Panc1 (cell line): ENCODE measurements around the gene ZBTB7A. TPM values are rescaled to one million over a fixed set of nuclear protein-coding genes. Genes with fewer than 3 reads are reported as not detected.

ENCODE experiments used
- ATAC-seq: fragments of 200-7000 bp; cut with Tn5 transposase; 2 replicates; pipeline ENCODE4 v1.9.1; 2020; ENCODE audit warnings: mild to moderate bottlenecking, moderate library complexity
- BruUV-seq: library from RNA; stranded (reverse); fragments of 400-500 nt; replicated peaks from 2 replicates; lab custom pipeline; 2021; lab: Mats Ljungman, UMichigan
- CTCF ChIA-PET: fragments of 300-600 bp; sonication (Branson Sonifier 250); formaldehyde crosslinking; loops from one replicate; lab custom pipeline; 2022; ENCODE audit warnings: antibody characterized with exemption; lab: Charles Lee
- POLR2A ChIA-PET: fragments of 300-600 bp; sonication (Branson Sonifier 250); formaldehyde crosslinking; loops from one replicate; lab custom pipeline; 2022; ENCODE audit warnings: antibody characterized with exemption; lab: Charles Lee
- DNase-seq: peaks from one replicate; pipeline ENCODE4 v3.0.0-alpha.2; 2010; ENCODE audit warnings: low read depth, low spot score
- H3K27ac ChIP-seq: 2 replicates; pipeline ENCODE4 v1.5.1; 2011; ENCODE audit warnings: mild to moderate bottlenecking, low read length, inconsistent platforms
- H3K27me3 ChIP-seq: fragments of 200-500 bp; sonication (Bioruptor generic); 2 replicates; pipeline ENCODE4 v1.6.0; 2014; ENCODE audit warnings: low read length, inconsistent platforms; ENCODE audit not compliant: control insufficient read depth, insufficient read depth
- H3K36me3 ChIP-seq: fragments of 200-500 bp; sonication (Bioruptor generic); 2 replicates; pipeline ENCODE4 v1.5.1; 2014; ENCODE audit warnings: inconsistent platforms, mild to moderate bottlenecking, low read length, moderate library complexity; ENCODE audit not compliant: control insufficient read depth, insufficient read depth
- H3K4me1 ChIP-seq: 2 replicates; pipeline ENCODE4 v1.5.1; 2011; ENCODE audit warnings: inconsistent platforms, mild to moderate bottlenecking, low read length, moderate library complexity; ENCODE audit not compliant: control insufficient read depth, insufficient read depth
- H3K4me3 ChIP-seq, 2 experiments: 2 replicates each; pipeline ENCODE4 v1.5.1; 2011 to 2012; ENCODE audit warnings: low read depth in 2 of 2, low read length in 2 of 2, mild to moderate bottlenecking in 2 of 2, inconsistent platforms in 1 of 2, moderate library complexity in 1 of 2
- H3K9me3 ChIP-seq: fragments of 200-500 bp; sonication (Bioruptor generic); 2 replicates; pipeline ENCODE4 v1.5.1; 2014; ENCODE audit warnings: low read depth, mild to moderate bottlenecking, inconsistent platforms, low read length, moderate library complexity; ENCODE audit not compliant: control insufficient read depth, insufficient read depth
- POLR2AphosphoS5 ChIP-seq: IDR thresholded peaks from 2 replicates; pipeline ENCODE4 v1.6.1; 2012; ENCODE audit warnings: mild to moderate bottlenecking, low read depth, low read length, moderate library complexity
- SIN3A ChIP-seq: IDR thresholded peaks from 2 replicates; pipeline ENCODE4 v1.6.1; 2012; ENCODE audit warnings: low read depth, mild to moderate bottlenecking, low read length, moderate library complexity, borderline replicate concordance; ENCODE audit not compliant: insufficient read depth
- in situ Hi-C: cut with HindIII; loops from 2 replicates; pipeline ENCODE4 v1.10.0; 2016; ENCODE audit warnings: low sequenced_read_pairs, low pct_unique_long_range_greater_than_20kb
- intact Hi-C: fragments of 100-400 bp; cut with micrococcal nuclease; formaldehyde crosslinking; loops from one replicate; pipeline ENCODE4 v1.10.0; 2022; ENCODE audit not compliant: unreplicated experiment
- total RNA-seq: library from RNA; stranded (reverse); gene quantifications from one replicate; pipeline ENCODE4 v1.2.1, GENCODE V29; 2021; ENCODE audit not compliant: unreplicated experiment
- TF ChIP-seq, protein P1 (sequence below), 2 experiments: IDR thresholded peaks; 2 replicates each; pipeline ENCODE4 v1.6.1; 2011 to 2012; ENCODE audit warnings: low read depth in 2 of 2, control low read depth in 1 of 2, low read length in 1 of 2, mild to moderate bottlenecking in 1 of 2, moderate library complexity in 1 of 2; ENCODE audit not compliant: insufficient read depth in 1 of 2
- TF ChIP-seq, protein P2 (sequence below): fragments of 450-650 bp; IDR thresholded peaks from 2 replicates; pipeline ENCODE4 v1.5.1; 2017; ENCODE audit warnings: mild to moderate bottlenecking

Gene ZBTB7A
- total RNA-seq, 1 experiment from 2014 or later: 48.0 TPM

DNA sequence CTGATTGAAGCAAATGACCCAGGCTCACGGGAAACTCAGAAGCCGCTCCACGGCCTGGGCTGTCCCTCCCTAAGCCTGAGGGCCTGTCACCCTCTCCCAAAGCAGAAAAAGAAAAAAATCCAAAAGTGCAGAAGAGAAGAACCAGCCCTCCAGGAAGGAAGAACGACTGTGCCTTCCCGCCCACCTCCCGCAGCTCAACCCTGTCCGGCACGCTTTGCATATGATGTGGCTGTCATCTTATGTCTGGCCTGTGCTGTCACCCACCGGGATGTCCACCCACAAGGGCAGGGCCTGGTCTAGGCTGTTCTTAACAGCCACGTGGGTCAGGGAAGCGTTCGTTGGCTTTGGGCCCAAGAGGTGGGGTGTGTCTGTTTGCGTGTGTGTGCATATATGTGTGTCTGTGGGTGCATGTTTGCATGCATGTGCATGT lies 13.7 kb downstream of the ZBTB7A start:
- Histone ChIP-seq H3K36me3 (no peaks in the 10 kb centered on the region), H3K4me3 (no peak overlapping the region), H3K4me1 (peaks cover 21% of the 10 kb centered on the region), H3K27me3 (no peaks in the 10 kb centered on the region), H3K27ac (peak overlapping the region; percentile 57), H3K9me3 (no peaks in the 10 kb centered on the region)
- ChIA-PET CTCF (no interaction called here), POLR2A (no interaction called here)
- no peak for ATAC-seq
- BruUV-seq: no TSS peak
- no peak for TF ChIP-seq SIN3A
- in situ Hi-C loops (no loop called here), intact Hi-C loops (no loop called here)
- no peak for DNase-seq

- H3K4me1 ChIP-seq: peaks cover 21% of the 10 kb centered on the region
- CTCF ChIA-PET: interaction anchor here (0.7 kb wide), 1 partner anchor 290 kb away, joined by 5 read pairs; the partner anchor contains the start of gene MRPL54
- ATAC-seq (peak; percentile 65), DNase-seq (no peak)
- H3K27me3 ChIP-seq: no peaks in the 10 kb centered on the region
- no peaks in the 10 kb centered on the region for H3K9me3 ChIP-seq
- no peaks in the 10 kb centered on the region for H3K36me3 ChIP-seq
- intact Hi-C loops (no loop called here), in situ Hi-C loops (no loop called here)
- no TSS peak for BruUV-seq
- peak overlapping the region; percentile 63 for H3K27ac ChIP-seq
- TF ChIP-seq SIN3A: no peak
- no peak for TF ChIP-seq POLR2AphosphoS5
- TF ChIP-seq, protein P1, sequence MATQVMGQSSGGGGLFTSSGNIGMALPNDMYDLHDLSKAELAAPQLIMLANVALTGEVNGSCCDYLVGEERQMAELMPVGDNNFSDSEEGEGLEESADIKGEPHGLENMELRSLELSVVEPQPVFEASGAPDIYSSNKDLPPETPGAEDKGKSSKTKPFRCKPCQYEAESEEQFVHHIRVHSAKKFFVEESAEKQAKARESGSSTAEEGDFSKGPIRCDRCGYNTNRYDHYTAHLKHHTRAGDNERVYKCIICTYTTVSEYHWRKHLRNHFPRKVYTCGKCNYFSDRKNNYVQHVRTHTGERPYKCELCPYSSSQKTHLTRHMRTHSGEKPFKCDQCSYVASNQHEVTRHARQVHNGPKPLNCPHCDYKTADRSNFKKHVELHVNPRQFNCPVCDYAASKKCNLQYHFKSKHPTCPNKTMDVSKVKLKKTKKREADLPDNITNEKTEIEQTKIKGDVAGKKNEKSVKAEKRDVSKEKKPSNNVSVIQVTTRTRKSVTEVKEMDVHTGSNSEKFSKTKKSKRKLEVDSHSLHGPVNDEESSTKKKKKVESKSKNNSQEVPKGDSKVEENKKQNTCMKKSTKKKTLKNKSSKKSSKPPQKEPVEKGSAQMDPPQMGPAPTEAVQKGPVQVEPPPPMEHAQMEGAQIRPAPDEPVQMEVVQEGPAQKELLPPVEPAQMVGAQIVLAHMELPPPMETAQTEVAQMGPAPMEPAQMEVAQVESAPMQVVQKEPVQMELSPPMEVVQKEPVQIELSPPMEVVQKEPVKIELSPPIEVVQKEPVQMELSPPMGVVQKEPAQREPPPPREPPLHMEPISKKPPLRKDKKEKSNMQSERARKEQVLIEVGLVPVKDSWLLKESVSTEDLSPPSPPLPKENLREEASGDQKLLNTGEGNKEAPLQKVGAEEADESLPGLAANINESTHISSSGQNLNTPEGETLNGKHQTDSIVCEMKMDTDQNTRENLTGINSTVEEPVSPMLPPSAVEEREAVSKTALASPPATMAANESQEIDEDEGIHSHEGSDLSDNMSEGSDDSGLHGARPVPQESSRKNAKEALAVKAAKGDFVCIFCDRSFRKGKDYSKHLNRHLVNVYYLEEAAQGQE (IDR thresholded peaks at IDR 0.05; ENCODE audit: insufficient read depth in 1 of 2, low read depth in 2 of 2, low read length in 1 of 2): no peak
- TF ChIP-seq, protein P2, sequence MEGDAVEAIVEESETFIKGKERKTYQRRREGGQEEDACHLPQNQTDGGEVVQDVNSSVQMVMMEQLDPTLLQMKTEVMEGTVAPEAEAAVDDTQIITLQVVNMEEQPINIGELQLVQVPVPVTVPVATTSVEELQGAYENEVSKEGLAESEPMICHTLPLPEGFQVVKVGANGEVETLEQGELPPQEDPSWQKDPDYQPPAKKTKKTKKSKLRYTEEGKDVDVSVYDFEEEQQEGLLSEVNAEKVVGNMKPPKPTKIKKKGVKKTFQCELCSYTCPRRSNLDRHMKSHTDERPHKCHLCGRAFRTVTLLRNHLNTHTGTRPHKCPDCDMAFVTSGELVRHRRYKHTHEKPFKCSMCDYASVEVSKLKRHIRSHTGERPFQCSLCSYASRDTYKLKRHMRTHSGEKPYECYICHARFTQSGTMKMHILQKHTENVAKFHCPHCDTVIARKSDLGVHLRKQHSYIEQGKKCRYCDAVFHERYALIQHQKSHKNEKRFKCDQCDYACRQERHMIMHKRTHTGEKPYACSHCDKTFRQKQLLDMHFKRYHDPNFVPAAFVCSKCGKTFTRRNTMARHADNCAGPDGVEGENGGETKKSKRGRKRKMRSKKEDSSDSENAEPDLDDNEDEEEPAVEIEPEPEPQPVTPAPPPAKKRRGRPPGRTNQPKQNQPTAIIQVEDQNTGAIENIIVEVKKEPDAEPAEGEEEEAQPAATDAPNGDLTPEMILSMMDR: no peak
- H3K4me3 ChIP-seq: no peak overlapping the region
- POLR2A ChIA-PET: no interaction called here
Measured at GRCh38 chr19:4052114-4052992, 14.3 kb downstream of the ZBTB7A start.
